ENCODE measurements around the gene RPUSD4.

RPUSD4 gene

GRCh38 chr11:126210871-126211235 lies 597 bp downstream of the RPUSD4 start:
- no peak for DNase-seq

GRCh38 chr11:126207896-126208295 lies 3.6 kb downstream of the RPUSD4 start:
- DNase-seq: no peak

- DNase-seq: no peak
Observed at GRCh38 chr11:126205359-126205758, 6.1 kb downstream of the RPUSD4 start.

- no peak for DNase-seq
Observed at GRCh38 chr11:126202646-126203359, 8.6 kb downstream of the RPUSD4 start.

GRCh38 chr11:126198648-126199047 lies 12.8 kb downstream of the RPUSD4 start:
- DNase-seq: no peak

- no peak for DNase-seq
Observed at GRCh38 chr11:126197277-126197939, 14.0 kb downstream of the RPUSD4 start.

GRCh38 chr11:126195119-126195518 lies 16.3 kb downstream of the RPUSD4 start:
- DNase-seq: no peak

- no peak for DNase-seq
Observed at GRCh38 chr11:126194121-126194543, 17.3 kb downstream of the RPUSD4 start.

GRCh38 chr11:126193038-126193478 lies 18.4 kb downstream of the RPUSD4 start:
- DNase-seq: no peak

- no peak for DNase-seq
Observed at GRCh38 chr11:126192361-126192760, 19.1 kb downstream of the RPUSD4 start.

GRCh38 chr11:126191379-126192073 lies 19.9 kb downstream of the RPUSD4 start:
- no peak for DNase-seq

GRCh38 chr11:126190792-126191191 lies 20.7 kb downstream of the RPUSD4 start:
- DNase-seq: no peak

- DNase-seq: no peak
Observed at GRCh38 chr11:126189109-126189929, 22.1 kb downstream of the RPUSD4 start.

- no peak for DNase-seq
Observed at GRCh38 chr11:126188332-126189108, 22.9 kb downstream of the RPUSD4 start.

- no peak for DNase-seq
Observed at GRCh38 chr11:126186708-126187529, 24.5 kb downstream of the RPUSD4 start.

- DNase-seq: no peak
Observed at GRCh38 chr11:126186025-126186698, 25.3 kb downstream of the RPUSD4 start.

GRCh38 chr11:126185259-126186024 lies 26.0 kb downstream of the RPUSD4 start:
- DNase-seq: no peak

- no peak for DNase-seq
Observed at GRCh38 chr11:126182787-126183445, 28.5 kb downstream of the RPUSD4 start.

All from activated CD4-positive, CD25-positive, alpha-beta regulatory T cell treated with anti-CD3 and anti-CD28 coated beads, Interleukin-2, amount 50 U/mL, for 72 hours (primary cell).